Iris pigment epithelial cell (primary cell): Measurements from ENCODE around the gene STRADA.

Source experiments
- DNase-seq: peaks from one replicate; pipeline ENCODE4 v3.0.0-alpha.2; 2011; ENCODE audit warnings: low read depth

STRADA gene

DNA sequence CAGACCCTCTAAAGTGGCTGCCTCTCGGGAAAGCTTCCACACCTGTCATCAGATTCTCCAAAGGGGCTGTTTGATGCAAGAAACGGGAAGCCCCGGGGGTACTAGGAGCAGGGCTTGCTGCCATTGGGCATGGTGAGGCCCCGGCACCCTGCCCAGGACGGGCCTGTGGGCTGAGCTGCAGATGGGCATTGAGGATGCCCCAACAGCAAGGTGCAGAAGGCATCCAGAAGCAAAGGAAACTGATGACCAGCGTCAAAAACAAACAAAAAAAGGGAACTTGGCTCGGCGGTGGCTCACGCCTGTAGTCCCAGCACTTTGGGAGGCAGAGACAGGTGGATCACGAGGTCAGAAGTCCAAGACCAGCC lies 40.2 kb downstream of the STRADA start:
- DNase-seq = no peak

DNA sequence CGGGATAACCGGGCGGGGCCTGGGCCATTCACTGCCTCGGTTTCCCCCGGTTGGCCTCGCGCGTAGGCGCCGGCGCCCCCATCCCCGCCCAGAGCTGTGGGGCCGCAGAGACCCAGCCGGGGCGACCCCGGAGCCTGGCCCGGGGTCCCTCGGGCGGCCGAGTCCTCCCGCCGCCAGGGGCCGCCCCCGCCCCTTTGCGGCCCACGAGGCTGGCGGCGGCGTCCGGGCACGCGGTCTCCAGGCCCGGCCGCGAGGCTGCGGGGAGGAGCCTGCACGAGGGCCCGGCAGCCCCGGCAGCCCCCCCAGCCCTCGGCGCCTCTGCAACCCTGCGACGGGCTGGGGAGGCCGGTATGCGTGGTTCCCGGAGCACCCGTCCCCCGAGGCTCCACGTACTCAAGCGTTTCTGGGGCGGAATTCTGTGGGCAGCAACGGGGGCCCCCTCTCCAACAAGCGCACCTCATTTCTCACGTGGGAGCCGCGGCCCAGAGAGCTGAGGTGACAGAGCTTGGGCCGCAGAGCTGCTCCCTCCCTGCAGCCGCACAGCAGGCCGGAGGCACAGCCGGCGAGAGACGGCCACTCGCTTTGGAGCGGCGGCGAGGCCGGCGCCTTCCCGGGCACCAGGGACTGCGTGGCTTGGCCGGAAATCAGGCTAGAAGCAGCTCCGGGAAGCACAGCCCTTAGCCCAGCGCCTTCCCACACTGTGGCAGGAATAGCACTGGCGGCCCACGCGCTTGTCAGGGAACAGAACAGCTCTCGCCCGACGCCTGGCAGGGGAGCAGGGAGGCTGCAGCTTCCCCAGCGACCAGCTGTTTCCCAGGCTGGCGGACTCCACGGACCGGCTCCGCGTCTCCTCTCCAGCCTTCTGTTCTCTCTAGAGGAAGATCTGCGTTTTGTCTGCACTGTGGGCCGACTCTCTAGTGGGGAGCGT lies 40.8 kb downstream of the STRADA start:
- DNase-seq = peak; percentile 59

DNA sequence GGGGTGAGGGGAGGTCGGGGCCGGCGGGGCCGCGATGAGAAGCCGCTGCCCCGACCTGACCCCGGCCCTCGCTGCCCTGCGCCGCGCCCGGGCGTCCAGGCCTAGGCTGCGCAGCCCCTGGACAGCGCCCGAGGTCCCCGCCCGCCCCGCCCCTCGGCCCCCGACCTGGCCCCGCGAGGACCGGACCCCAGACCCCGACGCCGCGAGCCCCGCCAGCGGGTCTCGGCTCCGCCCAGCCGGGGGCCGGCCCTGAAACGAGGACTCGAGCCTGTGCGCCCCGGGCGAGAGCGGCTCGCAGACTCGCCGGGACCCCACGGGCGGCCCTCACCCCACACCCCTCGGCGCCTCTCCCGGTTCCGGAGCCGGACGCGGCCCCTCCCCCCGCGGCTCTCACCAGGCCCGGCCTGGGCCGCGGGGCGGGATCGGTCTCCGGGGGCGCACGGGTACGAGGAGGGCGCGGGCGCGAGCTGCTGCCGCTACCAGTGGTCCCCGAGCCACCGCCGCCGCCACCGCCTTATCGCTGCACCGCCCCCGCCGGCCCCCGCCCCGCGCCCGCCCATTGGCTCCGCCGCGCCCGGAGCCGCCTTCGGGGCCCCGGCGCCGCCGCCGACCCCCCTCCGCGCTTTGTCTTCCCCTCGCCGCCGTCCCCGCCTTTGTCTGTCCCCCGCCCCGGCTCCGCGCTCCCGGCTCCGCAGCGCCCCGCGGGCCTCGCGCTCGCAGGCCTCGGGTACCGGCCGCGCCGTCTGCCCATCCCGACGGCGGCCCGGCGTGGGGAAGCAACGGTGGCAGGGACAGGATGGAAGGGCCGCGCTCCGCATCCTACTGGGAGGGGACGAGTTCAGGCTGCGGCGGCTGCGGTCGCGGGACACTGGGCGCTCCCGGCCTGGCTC lies 41.7 kb downstream of the STRADA start, which contains the start of gene LIMD2:
Gene LIMD2 (minus strand): TSS at position 488 of the 890 bp plus-strand sequence. CDS start 827 bp downstream, outside the sequence.
- DNase-seq = peak; percentile 29

DNA sequence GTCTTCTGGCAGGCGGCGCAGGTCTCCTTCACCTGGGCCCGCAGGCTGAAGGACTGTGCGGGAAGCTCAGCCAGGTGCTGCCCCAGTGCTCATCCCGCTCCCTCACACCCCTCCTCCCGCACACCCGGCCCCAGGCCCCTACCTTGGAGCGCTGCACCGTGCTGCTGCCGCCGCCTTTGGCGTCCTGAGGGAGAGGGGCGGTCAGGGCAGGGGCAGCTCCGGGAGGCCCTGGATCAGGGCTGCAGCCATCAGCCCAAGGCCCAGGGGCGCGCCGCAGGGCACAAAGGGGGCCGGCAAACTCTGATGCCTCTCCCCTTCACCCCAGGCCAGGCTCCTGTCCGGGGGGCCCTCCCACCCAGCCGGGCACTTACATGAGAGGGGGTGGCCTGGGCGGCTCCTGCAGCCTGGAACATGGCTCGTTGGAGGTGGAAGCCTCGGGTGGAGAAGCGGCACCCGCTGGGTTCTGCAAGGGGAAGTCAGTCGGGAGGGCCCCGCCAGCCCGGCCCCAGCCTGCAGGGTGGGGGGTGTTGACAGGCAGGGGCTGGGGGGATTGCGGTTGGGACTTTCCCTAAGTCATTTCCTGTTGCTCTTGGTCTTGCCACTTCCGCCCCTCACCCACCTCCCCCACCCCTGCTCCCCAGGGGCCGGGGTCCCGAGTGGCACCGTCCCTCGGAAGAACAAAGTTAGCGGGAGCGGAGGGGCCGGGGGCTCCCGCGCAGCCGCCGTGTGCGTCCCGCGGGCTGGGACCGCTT lies 42.5 kb downstream of the STRADA start:
- DNase-seq = peak; percentile 48

DNA sequence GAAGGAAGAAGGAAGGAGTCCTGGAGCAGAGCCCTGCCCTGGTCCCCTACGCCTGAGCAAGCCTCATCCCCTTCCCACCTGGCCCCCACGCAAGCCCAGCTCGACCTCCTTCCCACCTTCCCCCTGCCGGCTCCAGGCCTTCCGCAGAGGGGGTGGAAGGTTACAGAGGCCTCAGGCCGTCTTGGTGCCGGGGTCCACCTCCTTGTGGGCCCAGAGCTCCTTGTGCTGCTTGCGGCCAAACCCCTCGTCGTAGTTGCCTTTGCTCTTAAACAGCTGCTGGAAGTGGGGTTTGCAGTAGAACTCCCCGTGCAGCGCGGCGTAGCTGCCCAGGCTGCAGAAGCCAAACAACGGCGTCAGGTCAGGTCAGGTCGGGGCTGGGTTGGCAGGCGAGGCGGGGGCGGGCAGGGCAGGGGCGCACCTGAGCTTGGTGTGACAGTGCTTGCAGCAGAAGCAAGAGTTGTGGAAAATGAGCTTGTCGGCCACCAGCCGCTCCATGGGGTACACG lies 43.2 kb downstream of the STRADA start:
- no peak for DNase-seq

DNA sequence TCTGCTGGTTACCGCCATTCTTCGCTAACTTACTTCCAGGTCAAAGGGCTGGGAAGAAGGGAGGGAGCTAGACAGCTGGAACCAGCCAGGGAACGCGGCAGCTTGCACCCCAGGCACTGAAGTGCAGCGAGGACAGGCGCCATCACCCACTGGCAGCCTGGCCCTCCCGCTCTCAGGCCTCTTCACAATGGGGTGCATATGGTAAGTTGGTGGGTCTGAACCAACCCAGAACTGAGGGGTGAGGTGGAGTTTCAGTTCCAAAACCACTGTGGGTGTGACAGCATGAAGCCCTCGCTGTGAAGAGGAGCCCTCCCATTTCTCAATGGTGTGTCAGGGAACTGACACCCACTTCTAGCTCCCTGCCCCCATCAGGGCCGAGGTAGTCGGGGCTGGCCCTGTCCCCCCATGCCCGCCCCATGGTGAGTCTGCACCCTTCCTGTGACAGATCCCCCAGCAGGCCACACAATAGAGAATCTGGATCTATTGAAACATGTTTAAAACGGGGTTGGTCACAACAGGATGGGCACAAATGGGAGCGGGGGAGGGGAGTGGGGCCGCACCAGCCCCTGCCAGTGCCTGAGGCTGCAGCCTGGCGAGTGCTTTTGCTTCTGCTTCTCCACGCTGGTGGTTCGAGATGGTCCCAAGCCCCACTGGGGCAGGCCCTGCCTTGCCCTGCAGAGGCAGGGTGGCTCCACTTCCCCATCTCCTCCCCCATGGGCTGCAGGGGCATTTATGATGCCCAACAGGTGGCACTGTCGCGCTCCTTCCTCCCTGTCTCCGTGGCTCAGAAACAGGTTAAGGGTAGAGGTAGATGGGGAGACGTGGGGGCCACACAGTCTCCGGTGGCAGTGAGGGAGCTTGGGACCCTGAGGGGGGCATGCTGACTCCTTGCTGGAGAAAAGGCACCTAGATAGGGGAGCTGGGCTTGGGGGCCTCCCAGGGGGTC lies 44.0 kb downstream of the STRADA start:
- peak; percentile 31 for DNase-seq

DNA sequence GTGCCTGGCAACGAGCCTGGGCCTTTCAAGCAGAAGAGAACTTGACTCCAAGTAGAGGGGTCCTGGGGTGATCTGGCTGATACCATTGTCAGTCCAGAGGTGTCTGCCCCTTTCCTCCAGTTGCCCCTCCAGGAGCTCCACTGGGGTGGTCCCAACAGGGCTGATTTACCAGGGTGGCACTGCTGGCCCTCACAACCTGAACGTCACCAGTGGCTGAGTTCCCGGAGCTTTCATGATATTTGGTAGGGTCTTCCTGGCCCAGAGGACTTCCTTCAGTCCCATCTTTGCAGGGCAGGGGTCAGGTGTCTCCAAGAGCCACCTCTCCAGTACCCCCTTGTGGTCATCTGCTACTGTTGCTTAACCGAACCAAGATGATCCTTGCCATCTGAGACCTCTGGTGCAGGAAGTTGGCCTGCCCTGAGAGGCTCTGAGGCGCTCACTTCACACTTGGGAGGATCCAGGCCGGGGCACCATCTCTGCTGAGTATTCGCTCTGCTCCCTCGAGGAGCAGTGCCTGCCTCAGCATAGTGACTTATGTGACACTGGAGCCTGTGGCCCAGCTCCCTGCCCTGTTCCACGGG lies 45.1 kb downstream of the STRADA start:
- DNase-seq = no peak

DNA sequence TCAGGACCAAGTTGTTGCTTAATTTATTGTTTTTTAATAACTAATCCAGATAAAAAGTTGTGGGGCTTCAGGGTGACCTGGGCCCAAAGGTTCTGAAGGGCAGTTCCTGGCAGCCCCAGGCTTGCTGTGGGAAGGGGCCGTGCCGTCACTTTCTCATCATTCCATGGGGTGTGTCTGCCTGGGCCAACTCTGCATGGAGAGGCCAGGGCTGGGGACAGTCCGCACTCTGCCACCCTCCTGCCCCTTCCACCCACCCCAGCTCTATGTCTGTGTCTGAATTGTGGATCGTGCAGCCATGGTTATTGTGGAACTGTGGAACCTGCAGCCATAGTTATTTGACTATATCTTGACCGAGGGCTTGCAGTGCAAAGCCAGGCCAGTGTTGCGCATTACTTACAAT lies 45.7 kb downstream of the STRADA start:
- no peak for DNase-seq

DNA sequence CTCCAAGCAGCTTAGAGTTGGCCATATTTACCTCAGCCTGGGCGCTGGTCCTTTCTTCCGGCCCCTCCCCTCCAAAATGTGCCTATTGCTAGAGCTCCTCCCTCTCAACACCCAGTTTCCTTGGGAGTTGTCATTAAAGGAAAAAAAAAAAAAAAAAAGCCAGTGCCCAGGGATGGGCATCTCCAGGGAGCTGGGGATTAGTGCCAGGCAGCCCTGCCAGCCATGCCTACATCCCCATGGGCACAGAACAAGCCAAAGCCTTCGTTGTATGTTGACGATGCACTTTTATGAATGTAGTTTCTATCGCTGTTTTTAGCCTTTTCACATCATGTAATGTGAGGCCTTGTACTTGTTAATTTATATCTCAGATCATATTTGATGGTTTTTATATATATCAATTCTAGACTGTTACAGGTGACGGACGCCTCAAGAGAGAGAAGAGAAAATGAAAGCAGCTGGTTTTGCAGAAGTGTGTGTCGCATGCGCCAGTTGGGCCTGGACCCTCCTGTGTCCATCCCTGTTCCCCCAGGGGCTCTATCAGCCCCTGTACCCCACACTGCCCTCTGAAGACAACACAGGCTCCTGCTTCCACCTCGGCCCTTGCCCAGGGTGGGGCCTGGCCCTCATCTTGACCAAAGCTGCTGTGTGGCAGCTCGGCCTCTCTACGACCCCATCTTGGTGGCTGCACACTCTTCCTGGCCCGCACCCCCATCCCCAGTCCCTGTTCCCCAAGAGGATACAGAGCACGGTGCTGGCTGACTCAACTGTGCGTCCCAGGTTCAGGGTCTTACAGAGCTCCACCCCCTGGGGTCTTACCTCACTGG lies 46.4 kb downstream of the STRADA start:
- no peak for DNase-seq

DNA sequence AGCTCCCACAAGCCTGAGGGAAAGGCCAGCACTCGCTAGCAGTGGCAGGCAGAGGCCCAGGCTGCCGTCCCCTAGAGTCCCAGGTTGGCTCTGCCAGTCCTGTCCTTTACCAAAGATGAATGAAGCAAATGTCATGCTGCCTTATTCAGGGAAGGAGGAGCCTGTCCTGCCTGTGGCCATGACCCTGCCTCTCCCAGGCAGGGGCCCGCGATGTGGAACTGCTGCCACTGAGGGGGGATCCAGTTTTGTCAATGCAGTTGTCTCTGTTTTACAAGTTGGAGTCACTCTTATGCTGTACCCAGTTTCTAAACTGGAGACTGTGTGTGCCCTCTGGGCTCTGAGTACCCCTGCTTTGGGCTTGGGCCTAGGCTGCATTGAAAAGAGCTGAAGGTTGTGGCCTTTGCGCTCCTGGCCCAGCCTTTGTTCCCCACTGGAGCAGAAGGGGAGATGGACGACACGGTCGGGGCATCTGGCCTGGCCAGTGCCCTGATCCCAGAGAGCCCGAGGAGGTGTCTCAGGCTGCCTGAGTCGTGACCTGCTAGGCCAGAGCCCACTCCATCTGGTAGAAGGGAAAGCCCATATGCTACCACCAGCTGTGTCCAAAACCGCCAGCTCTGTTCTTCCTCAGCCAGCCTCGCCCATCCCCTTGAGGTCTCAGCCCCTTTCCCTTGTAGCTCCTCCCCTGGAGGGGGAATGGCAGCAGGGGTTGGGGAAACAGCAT lies 47.2 kb downstream of the STRADA start:
- no peak for DNase-seq

DNA sequence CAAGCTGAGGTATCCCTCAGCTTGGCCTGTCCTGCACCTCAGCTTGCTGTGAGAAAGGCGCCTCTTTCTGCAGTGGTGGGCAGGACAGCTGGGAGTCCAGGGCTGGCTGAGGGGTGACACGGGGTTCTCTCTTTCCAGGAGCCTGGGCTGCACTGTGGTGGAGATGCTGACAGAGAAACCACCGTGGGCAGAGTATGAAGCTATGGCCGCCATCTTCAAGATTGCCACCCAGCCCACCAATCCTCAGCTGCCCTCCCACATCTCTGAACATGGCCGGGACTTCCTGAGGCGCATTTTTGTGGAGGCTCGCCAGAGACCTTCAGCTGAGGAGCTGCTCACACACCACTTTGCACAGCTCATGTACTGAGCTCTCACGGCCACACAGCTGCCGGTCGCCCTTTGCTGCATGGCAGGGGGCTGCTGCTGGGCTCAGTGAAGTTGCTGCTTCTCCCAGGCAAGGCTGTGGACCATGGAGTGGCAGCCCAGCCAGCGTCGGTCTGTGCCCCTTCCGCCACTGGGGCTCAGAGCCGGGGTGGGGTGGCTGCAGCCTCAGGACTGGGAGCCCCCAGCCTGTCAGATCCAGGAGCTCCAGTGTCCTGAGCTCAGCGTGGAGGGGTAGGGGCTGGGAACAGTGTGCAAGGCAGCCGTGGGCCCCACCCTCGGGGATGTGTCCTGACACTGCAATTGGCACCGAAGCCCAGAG lies 48.0 kb downstream of the STRADA start:
- DNase-seq = no peak

DNA sequence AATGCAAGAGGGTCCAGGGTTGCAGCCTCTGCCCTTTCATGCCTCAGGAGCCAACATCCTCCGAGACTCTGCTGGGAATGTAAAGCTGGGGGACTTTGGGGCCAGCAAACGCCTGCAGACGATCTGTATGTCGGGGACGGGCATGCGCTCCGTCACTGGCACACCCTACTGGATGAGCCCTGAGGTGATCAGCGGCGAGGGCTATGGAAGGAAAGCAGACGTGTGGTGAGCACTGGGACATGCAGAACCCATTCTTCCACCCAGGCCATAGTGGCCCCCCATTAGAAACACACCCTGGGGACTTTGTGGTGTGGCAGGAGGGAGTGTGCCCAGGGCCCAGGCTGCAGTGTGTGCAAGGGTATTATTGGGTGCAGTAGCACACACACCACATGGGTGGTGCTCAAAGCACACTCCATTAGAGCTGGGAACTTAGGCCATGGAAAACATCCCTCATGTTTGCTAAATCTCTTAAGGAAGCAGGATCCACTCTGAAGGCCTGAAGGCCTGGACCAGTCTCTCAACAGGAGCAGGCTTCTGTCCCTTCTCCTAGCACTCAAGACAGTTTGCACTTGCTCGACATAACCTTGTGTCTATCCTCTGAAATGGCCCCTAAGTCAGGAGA lies 49.3 kb downstream of the STRADA start:
- no peak for DNase-seq

DNA sequence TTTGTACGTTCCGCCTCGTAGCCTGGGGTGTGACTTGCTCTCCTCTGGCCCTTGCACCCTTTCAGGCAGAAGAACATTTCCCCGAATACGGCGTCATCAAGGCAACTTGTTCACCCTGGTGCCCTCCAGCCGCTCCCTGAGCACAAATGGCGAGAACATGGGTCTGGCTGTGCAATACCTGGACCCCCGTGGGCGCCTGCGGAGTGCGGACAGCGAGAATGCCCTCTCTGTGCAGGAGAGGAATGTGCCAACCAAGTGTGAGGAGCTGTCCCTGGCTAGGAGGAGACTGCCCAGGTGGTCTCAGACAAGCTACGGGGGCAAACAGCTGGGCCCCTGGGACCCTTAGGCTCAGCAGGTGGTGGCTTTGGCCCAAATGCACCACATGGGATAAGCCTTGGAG lies 52.1 kb downstream of the STRADA start:
- no peak for DNase-seq

DNA sequence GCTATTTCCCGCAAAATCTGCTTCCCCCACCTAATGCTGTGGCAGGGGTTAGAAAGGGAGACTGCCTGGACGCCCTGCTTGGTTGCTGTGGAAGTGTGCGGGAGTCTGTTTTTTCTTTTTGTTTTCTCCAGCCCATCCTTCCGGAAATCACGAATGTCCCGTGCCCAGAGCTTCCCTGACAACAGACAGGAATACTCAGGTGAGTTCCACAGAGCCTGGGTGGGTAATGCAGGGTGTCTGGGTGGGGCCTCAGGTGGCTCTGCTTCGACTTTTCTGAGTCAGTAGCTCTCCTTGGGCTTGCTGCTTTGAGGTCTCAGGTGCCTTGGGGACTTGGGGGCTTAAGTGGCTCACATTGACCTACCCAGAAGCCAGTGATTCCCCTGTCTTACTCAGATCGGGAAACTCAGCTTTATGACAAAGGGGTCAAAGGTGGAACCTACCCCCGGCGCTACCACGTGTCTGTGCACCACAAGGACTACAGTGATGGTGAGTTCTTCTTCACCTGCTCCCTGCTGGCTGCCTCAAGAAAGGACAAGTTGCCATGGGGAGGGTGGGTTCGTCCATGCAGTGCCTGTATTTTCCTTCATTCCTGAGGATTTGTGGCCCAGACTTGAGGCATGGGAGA lies 53.1 kb downstream of the STRADA start:
- no peak for DNase-seq

DNA sequence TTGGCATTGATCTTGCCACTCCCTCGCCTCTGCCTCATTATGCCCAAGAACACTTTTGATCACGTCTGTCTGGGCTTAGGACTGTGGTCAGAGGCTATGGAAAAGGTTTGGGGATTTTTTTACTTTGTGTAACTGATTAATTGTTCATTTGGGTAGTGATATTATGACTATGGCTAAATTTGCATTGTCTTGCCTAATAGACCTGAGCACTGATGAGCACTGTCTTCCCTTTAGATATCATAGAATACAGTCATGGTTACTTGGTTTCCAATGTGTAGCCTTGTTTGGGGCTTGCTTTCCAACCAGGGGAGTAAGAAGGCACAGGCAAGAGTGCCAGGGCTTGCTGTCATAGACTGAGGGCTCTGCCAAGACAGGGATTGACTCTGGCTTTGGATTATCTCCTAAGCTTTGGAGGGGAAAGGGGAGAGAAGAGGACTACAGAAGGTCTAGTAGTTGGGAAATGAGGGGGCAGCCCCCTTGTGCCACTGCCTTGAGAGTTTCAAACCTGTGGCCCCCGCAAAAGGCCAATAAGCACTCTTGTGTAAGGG lies 55.4 kb downstream of the STRADA start:
- DNase-seq = no peak

DNA sequence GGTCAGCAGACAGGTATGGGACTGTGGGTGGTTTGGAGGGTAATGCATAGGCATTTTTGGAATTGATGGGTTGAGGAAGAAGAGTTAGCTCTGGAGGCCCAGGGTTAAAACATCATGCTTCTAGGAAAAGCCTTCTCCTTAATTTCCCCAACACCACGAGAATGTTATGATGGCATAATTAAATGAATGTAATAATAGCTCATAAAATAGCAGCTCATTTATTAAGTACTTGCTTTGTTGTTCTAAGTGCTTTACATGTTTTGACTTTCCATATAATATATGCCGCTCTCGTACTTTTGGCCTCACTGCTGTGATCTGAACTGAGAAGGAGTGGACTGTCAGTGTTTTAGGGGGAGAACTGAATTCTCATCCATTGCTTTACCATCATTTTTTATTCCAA lies 56.0 kb downstream of the STRADA start:
- DNase-seq = no peak

DNA sequence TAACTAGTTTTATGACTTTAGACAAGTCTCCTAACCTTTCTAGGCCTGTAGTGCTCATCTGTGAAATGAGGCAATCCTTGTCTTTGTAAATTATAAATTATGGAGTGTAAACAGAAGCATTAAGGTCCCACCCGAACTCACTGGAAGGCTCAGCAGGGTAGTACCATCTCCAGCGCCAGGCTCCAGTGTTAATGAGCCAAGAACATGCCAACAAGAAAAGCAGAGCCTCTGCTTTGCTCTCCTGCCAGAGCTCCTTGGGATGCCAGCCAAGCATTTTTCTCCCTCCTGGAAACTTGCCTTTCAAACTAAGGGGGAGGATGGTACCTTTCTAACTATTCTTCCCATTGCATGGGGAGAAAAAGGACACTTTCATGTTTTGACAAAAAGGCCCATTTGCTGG lies 56.6 kb downstream of the STRADA start:
- no peak for DNase-seq
